SK-N-MC (cell line): ENCODE results near the gene RPL14.
"Not testable (repeated sequence)": the region's sequence is repeated elsewhere in the genome, so short reads cannot be mapped to it uniquely, and the experiment has no call there.

Experiments
- DNase-seq: peaks from one replicate; pipeline ENCODE4 v3.0.0-alpha.2; 2011; ENCODE audit warnings: low read depth, low spot score
- H3K27ac ChIP-seq: fragments of 200-600 bp; sonication (generic); 2 replicates; pipeline ENCODE4 v1.5.1; 2016; ENCODE audit warnings: mixed run types
- H3K36me3 ChIP-seq: fragments of 200-600 bp; sonication (generic); 2 replicates; pipeline ENCODE4 v1.6.1; 2017; ENCODE audit warnings: antibody characterized with exemption, low read length, mixed read lengths; ENCODE audit not compliant: insufficient read depth
- H3K4me3 ChIP-seq: fragments of 200-600 bp; sonication (generic); 2 replicates; pipeline ENCODE4 v1.5.1; 2016
- H3K9ac ChIP-seq: fragments of 200-600 bp; sonication (generic); 2 replicates; pipeline ENCODE4 v1.8.0; 2017; ENCODE audit warnings: mixed run types, mixed read lengths; ENCODE audit not compliant: insufficient read length
- H3K9me3 ChIP-seq: fragments of 200-600 bp; sonication (generic); 2 replicates; pipeline ENCODE4 v1.6.1; 2017; ENCODE audit warnings: low read depth, mild to moderate bottlenecking, antibody characterized with exemption, low read length, moderate library complexity, mixed read lengths
- EZH2 ChIP-seq: fragments of 200-600 bp; sonication (generic); IDR thresholded peaks from one replicate; pipeline ENCODE4 v1.6.1; 2017; ENCODE audit warnings: antibody characterized with exemption
- FOXP2 ChIP-seq: optimal IDR thresholded peaks from 2 replicates; pipeline ENCODE3; 2011; ENCODE audit warnings: mild to moderate bottlenecking, moderate library complexity; ENCODE audit not compliant: insufficient read depth; ENCODE audit errors: extremely low read length, control extremely low read depth
- POLR2AphosphoS5 ChIP-seq: IDR thresholded peaks from 2 replicates; pipeline ENCODE4 v1.6.1; 2012; ENCODE audit warnings: mild to moderate bottlenecking, low read depth, low read length, borderline replicate concordance

Gene RPL14

GRCh38 chr3:40456279-40456939 is 730 bp upstream of the RPL14 start:
- peak overlapping the region; percentile 88 for H3K4me3 ChIP-seq
- DNase-seq = no peak
- H3K9me3 ChIP-seq = no peaks in the 10 kb centered on the region
- H3K27ac ChIP-seq = peak overlapping the region; percentile 91
- TF ChIP-seq POLR2AphosphoS5 = no peak
- TF ChIP-seq EZH2 = no peak
- no peak for TF ChIP-seq FOXP2
- H3K9ac ChIP-seq = peak overlapping the region; percentile 96
- peaks cover 36% of the 10 kb centered on the region for H3K36me3 ChIP-seq

GRCh38 chr3:40458473-40458872 is 1.3 kb downstream of the RPL14 start:
- H3K36me3 ChIP-seq = peaks cover 49% of the 10 kb centered on the region
- H3K9me3 ChIP-seq = no peaks in the 10 kb centered on the region
- no peak for TF ChIP-seq FOXP2
- TF ChIP-seq EZH2 = no peak
- no peak for TF ChIP-seq POLR2AphosphoS5
- peak overlapping the region; percentile 88 for H3K4me3 ChIP-seq
- DNase-seq = no peak
- 0 out of 2 replicates have a peak overlapping the region, but pooled peaks have one; percentile 57 for H3K27ac ChIP-seq
- H3K9ac ChIP-seq = peak overlapping the region; percentile 96

GRCh38 chr3:40460481-40460880 is 3.3 kb downstream of the RPL14 start:
- H3K9me3 ChIP-seq, DNase-seq, H3K4me3 ChIP-seq, H3K9ac ChIP-seq, H3K27ac ChIP-seq: not testable (repeated sequence)
- peaks cover 60% of the 10 kb centered on the region for H3K36me3 ChIP-seq

GRCh38 chr3:40461161-40461560 is 4.0 kb downstream of the RPL14 start:
- Histone ChIP-seq H3K36me3 (peaks cover 60% of the 10 kb centered on the region), H3K4me3 (no peak overlapping the region), H3K9me3 (no peaks in the 10 kb centered on the region), H3K9ac (no peak overlapping the region), H3K27ac (no peak overlapping the region)
- no peak for DNase-seq
- no peak for TF ChIP-seq POLR2AphosphoS5
- no peak for TF ChIP-seq EZH2
- no peak for TF ChIP-seq FOXP2

- peaks cover 58% of the 10 kb centered on the region for H3K36me3 ChIP-seq
- not testable (repeated sequence) for H3K9ac ChIP-seq, DNase-seq, H3K4me3 ChIP-seq, H3K9me3 ChIP-seq, H3K27ac ChIP-seq
Measured at GRCh38 chr3:40462838-40463237, 5.7 kb downstream of the RPL14 start.

- no peak for TF ChIP-seq FOXP2
- no peak for TF ChIP-seq POLR2AphosphoS5
- TF ChIP-seq EZH2 = no peak
- Histone ChIP-seq H3K9ac (no peak overlapping the region), H3K27ac (no peak overlapping the region), H3K4me3 (no peak overlapping the region), H3K36me3 (peaks cover 50% of the 10 kb centered on the region), H3K9me3 (no peaks in the 10 kb centered on the region)
- no peak for DNase-seq
Measured at GRCh38 chr3:40463579-40463978, 6.4 kb downstream of the RPL14 start.

GRCh38 chr3:40464339-40465110 is 7.4 kb downstream of the RPL14 start:
- no peak overlapping the region for H3K4me3 ChIP-seq
- H3K36me3 ChIP-seq = peaks cover 41% of the 10 kb centered on the region
- no peak for DNase-seq
- H3K9me3 ChIP-seq = no peaks in the 10 kb centered on the region
- no peak overlapping the region for H3K9ac ChIP-seq
- peak; percentile 45; the same call in 1 of the 2 replicates for TF ChIP-seq POLR2AphosphoS5
- TF ChIP-seq FOXP2 = no peak
- H3K27ac ChIP-seq = no peak overlapping the region

- no peak overlapping the region for H3K27ac ChIP-seq
- no peak overlapping the region for H3K4me3 ChIP-seq
- no peaks in the 10 kb centered on the region for H3K9me3 ChIP-seq
- TF ChIP-seq EZH2 = no peak
- no peak for TF ChIP-seq FOXP2
- TF ChIP-seq POLR2AphosphoS5 = no peak
- DNase-seq = no peak
- peaks cover 36% of the 10 kb centered on the region for H3K36me3 ChIP-seq
- H3K9ac ChIP-seq = no peak overlapping the region
Measured at GRCh38 chr3:40465111-40465407, 7.9 kb downstream of the RPL14 start.

- H3K9me3 ChIP-seq = no peaks in the 10 kb centered on the region
- no peak overlapping the region for H3K9ac ChIP-seq
- H3K27ac ChIP-seq = no peak overlapping the region
- no peak for DNase-seq
- peaks cover 32% of the 10 kb centered on the region for H3K36me3 ChIP-seq
- no peak overlapping the region for H3K4me3 ChIP-seq
- TF ChIP-seq POLR2AphosphoS5 (no peak), FOXP2 (no peak), EZH2 (no peak)
Measured at GRCh38 chr3:40465456-40465855, 8.3 kb downstream of the RPL14 start.
